ENCODE results near the gene ADCY9.

- TF ChIP-seq, protein P1, sequence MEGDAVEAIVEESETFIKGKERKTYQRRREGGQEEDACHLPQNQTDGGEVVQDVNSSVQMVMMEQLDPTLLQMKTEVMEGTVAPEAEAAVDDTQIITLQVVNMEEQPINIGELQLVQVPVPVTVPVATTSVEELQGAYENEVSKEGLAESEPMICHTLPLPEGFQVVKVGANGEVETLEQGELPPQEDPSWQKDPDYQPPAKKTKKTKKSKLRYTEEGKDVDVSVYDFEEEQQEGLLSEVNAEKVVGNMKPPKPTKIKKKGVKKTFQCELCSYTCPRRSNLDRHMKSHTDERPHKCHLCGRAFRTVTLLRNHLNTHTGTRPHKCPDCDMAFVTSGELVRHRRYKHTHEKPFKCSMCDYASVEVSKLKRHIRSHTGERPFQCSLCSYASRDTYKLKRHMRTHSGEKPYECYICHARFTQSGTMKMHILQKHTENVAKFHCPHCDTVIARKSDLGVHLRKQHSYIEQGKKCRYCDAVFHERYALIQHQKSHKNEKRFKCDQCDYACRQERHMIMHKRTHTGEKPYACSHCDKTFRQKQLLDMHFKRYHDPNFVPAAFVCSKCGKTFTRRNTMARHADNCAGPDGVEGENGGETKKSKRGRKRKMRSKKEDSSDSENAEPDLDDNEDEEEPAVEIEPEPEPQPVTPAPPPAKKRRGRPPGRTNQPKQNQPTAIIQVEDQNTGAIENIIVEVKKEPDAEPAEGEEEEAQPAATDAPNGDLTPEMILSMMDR (conservative IDR thresholded peaks at IDR 0.05; ENCODE audit: low read depth in 2 of 2), result no peak
- no peak for TF ChIP-seq POLR2AphosphoS5 (IDR thresholded peaks at IDR 0.05; ENCODE audit: low read depth)
- TF ChIP-seq REST (IDR thresholded peaks at IDR 0.05; ENCODE audit: unreplicated experiment), result no peak
- no peak for TF ChIP-seq EZH2phosphoT487 (IDR thresholded peaks at IDR 0.05; ENCODE audit: unreplicated experiment)
- no peak for TF ChIP-seq EZH2 (IDR thresholded peaks at IDR 0.05; ENCODE audit: low read depth, unreplicated experiment)
- TF ChIP-seq CREB1 (CRISPR knock-in tag; IDR thresholded peaks at IDR 0.05; ENCODE audit: low read depth), result no peak
- TF ChIP-seq ZNF114 (CRISPR knock-in tag; IDR thresholded peaks at IDR 0.05), result no peak
- no peak for TF ChIP-seq STAT1 (IDR thresholded peaks at IDR 0.05; ENCODE audit: unreplicated experiment)
- TF ChIP-seq NANOG (IDR thresholded peaks at IDR 0.05; ENCODE audit: borderline replicate concordance), result no peak
- no peak for TF ChIP-seq ZNF331 (CRISPR knock-in tag; IDR thresholded peaks at IDR 0.05; ENCODE audit: low read depth)
- no peak for TF ChIP-seq ETS1 (IDR thresholded peaks at IDR 0.05)
- TF ChIP-seq, protein P2, sequence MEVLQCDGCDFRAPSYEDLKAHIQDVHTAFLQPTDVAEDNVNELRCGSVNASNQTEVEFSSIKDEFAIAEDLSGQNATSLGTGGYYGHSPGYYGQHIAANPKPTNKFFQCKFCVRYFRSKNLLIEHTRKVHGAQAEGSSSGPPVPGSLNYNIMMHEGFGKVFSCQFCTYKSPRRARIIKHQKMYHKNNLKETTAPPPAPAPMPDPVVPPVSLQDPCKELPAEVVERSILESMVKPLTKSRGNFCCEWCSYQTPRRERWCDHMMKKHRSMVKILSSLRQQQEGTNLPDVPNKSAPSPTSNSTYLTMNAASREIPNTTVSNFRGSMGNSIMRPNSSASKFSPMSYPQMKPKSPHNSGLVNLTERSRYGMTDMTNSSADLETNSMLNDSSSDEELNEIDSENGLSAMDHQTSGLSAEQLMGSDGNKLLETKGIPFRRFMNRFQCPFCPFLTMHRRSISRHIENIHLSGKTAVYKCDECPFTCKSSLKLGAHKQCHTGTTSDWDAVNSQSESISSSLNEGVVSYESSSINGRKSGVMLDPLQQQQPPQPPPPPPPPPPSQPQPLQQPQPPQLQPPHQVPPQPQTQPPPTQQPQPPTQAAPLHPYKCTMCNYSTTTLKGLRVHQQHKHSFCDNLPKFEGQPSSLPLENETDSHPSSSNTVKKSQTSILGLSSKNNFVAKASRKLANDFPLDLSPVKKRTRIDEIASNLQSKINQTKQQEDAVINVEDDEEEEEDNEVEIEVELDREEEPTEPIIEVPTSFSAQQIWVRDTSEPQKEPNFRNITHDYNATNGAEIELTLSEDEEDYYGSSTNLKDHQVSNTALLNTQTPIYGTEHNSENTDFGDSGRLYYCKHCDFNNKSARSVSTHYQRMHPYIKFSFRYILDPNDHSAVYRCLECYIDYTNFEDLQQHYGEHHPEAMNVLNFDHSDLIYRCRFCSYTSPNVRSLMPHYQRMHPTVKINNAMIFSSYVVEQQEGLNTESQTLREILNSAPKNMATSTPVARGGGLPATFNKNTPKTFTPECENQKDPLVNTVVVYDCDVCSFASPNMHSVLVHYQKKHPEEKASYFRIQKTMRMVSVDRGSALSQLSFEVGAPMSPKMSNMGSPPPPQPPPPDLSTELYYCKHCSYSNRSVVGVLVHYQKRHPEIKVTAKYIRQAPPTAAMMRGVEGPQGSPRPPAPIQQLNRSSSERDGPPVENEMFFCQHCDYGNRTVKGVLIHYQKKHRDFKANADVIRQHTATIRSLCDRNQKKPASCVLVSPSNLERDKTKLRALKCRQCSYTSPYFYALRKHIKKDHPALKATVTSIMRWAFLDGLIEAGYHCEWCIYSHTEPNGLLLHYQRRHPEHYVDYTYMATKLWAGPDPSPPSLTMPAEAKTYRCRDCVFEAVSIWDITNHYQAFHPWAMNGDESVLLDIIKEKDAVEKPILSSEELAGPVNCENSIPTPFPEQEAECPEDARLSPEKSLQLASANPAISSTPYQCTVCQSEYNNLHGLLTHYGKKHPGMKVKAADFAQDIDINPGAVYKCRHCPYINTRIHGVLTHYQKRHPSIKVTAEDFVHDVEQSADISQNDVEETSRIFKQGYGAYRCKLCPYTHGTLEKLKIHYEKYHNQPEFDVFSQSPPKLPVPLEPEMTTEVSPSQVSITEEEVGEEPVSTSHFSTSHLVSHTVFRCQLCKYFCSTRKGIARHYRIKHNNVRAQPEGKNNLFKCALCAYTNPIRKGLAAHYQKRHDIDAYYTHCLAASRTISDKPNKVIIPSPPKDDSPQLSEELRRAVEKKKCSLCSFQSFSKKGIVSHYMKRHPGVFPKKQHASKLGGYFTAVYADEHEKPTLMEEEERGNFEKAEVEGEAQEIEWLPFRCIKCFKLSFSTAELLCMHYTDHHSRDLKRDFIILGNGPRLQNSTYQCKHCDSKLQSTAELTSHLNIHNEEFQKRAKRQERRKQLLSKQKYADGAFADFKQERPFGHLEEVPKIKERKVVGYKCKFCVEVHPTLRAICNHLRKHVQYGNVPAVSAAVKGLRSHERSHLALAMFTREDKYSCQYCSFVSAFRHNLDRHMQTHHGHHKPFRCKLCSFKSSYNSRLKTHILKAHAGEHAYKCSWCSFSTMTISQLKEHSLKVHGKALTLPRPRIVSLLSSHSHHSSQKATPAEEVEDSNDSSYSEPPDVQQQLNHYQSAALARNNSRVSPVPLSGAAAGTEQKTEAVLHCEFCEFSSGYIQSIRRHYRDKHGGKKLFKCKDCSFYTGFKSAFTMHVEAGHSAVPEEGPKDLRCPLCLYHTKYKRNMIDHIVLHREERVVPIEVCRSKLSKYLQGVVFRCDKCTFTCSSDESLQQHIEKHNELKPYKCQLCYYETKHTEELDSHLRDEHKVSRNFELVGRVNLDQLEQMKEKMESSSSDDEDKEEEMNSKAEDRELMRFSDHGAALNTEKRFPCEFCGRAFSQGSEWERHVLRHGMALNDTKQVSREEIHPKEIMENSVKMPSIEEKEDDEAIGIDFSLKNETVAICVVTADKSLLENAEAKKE (CRISPR knock-in tag; IDR thresholded peaks at IDR 0.05), result no peak
Observed at GRCh38 chr16:4085405-4085970, 30.8 kb downstream of the ADCY9 start.

Data from GM23338 (cell line).